Activated naive CD8-positive, alpha-beta T cell treated with anti-CD3 and anti-CD28 coated beads, Interleukin-2, amount 50 U/mL, for 24 hours (primary cell): ENCODE results near the gene SST.

Experiments
- ATAC-seq: fragments of 150-1000 bp; cut with Tn5 transposase; one replicate; pipeline ENCODE4 v1.10.0; 2021
- DNase-seq: peaks from one replicate; pipeline ENCODE4 v3.0.0; 2021
- H3K27ac Mint-ChIP-seq: one replicate; pipeline ENCODE4 v1.8.0; 2021; ENCODE audit warnings: mild to moderate bottlenecking, mixed read lengths
- H3K27me3 Mint-ChIP-seq: one replicate; pipeline ENCODE4 v1.8.0; 2021; ENCODE audit warnings: mixed read lengths
- H3K36me3 Mint-ChIP-seq: one replicate; pipeline ENCODE4 v1.8.0; 2021; ENCODE audit warnings: low read depth, mixed read lengths
- H3K4me1 Mint-ChIP-seq: one replicate; pipeline ENCODE4 v1.8.0; 2021; ENCODE audit warnings: mixed read lengths
- H3K4me3 Mint-ChIP-seq: one replicate; pipeline ENCODE4 v1.8.0; 2021; ENCODE audit warnings: mild to moderate bottlenecking, moderate library complexity, mixed read lengths
- H3K9me3 Mint-ChIP-seq: one replicate; pipeline ENCODE4 v1.8.0; 2021; ENCODE audit warnings: mixed read lengths

SST gene

GRCh38 chr3:187628169-187628568 is 42.0 kb downstream of the SST start:
- no peak overlapping the region for H3K4me3 Mint-ChIP-seq
- no peaks in the 10 kb centered on the region for H3K36me3 Mint-ChIP-seq
- no peaks in the 10 kb centered on the region for H3K9me3 Mint-ChIP-seq
- H3K27me3 Mint-ChIP-seq = peaks cover 4% of the 10 kb centered on the region
- H3K4me1 Mint-ChIP-seq = no peaks in the 10 kb centered on the region
- ATAC-seq = no peak
- H3K27ac Mint-ChIP-seq = no peak overlapping the region
- DNase-seq = no peak

DNA sequence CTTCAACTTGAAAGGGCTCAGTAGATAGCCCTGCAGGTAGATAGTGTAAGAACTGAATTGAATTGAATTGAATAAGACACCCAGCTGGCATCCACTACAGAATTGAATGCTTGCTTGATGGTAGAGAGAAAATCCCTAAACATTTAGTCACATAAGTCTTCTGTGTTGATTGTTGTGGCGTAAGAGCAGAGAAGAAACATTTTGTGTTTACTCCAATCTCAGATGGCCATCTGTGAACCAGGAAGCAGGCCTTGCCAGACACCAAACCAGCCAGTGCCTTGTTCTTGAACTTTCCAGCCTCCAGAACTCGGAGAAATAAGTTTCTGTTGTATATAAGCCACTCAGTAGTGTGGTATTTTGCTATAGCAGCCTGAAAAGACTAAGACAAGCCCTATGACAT is 43.6 kb downstream of the SST start:
- H3K27me3 Mint-ChIP-seq = peaks cover 4% of the 10 kb centered on the region
- H3K9me3 Mint-ChIP-seq = no peaks in the 10 kb centered on the region
- no peaks in the 10 kb centered on the region for H3K36me3 Mint-ChIP-seq
- no peak for ATAC-seq
- H3K27ac Mint-ChIP-seq = no peak overlapping the region
- no peak for DNase-seq
- H3K4me1 Mint-ChIP-seq = no peaks in the 10 kb centered on the region
- no peak overlapping the region for H3K4me3 Mint-ChIP-seq

- Mint-ChIP-seq H3K27me3 (peaks cover 2% of the 10 kb centered on the region), H3K4me3 (no peak overlapping the region), H3K27ac (no peak overlapping the region), H3K4me1 (no peaks in the 10 kb centered on the region), H3K9me3 (no peaks in the 10 kb centered on the region), H3K36me3 (no peaks in the 10 kb centered on the region)
- DNase-seq (no peak), ATAC-seq (no peak)
Observed at GRCh38 chr3:187624588-187624987, 45.6 kb downstream of the SST start.

- no peak overlapping the region for H3K27ac Mint-ChIP-seq
- H3K36me3 Mint-ChIP-seq = no peaks in the 10 kb centered on the region
- ATAC-seq (peak; percentile 36), DNase-seq (no peak)
- H3K4me3 Mint-ChIP-seq = no peak overlapping the region
- no peaks in the 10 kb centered on the region for H3K9me3 Mint-ChIP-seq
- H3K27me3 Mint-ChIP-seq = peaks cover 2% of the 10 kb centered on the region
- H3K4me1 Mint-ChIP-seq = no peaks in the 10 kb centered on the region
Observed at GRCh38 chr3:187623285-187623814, 46.8 kb downstream of the SST start.

DNA sequence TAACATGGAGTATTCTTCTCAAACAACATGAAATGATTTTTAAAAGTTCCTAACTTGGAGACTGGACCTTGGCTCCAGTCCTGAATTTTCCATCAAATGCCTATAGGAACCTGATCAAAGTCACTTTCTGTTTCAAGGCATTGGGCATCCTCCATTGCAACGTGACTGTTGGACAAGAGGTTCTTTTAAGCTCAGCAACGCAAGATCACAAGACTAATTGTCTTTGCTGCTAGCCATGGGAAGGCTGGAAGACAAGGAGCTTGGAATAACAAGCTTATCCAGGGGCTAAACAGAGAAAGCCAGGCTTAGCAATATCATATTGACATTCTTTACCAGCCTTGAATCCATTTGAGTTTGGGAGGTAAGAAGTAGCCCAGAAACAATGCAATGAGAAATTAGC is 48.3 kb downstream of the SST start:
- H3K4me1 Mint-ChIP-seq = no peaks in the 10 kb centered on the region
- no peak for ATAC-seq
- DNase-seq = no peak
- H3K36me3 Mint-ChIP-seq = no peaks in the 10 kb centered on the region
- H3K9me3 Mint-ChIP-seq = no peaks in the 10 kb centered on the region
- H3K27me3 Mint-ChIP-seq = peaks cover 2% of the 10 kb centered on the region
- no peak overlapping the region for H3K4me3 Mint-ChIP-seq
- no peak overlapping the region for H3K27ac Mint-ChIP-seq

DNA sequence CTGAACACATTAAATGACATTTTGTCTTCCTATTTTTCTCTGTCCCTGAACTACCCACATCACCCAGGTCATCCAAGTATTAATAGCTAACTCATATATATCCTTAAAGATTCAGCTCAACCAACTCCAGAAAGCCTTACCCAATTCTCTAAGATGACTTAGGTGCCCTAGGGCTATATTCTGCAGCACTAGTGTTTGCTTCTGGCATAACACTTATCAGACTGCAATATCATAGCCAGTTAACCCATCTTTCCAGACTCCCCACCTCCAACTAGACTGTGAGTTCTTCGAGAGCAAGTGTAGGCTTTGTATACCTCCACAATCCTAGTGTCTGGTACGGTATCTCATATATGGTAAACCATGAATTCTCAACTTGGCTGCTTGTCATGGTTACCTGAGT is 50.7 kb downstream of the SST start:
- peaks cover 4% of the 10 kb centered on the region for H3K27me3 Mint-ChIP-seq
- H3K4me1 Mint-ChIP-seq = no peaks in the 10 kb centered on the region
- H3K27ac Mint-ChIP-seq = no peak overlapping the region
- H3K9me3 Mint-ChIP-seq = no peaks in the 10 kb centered on the region
- no peak overlapping the region for H3K4me3 Mint-ChIP-seq
- no peak for ATAC-seq
- no peaks in the 10 kb centered on the region for H3K36me3 Mint-ChIP-seq
- no peak for DNase-seq
